Mucosa of descending colon (tissue), 3 donors: ENCODE measurements around the gene ZNF441. TPM values are rescaled to one million over a fixed set of nuclear protein-coding genes. Genes with fewer than 3 reads are reported as not detected.

ENCODE experiments used
- ATAC-seq: fragments of 200-7000 bp; cut with Tn5 transposase; one replicate; pipeline ENCODE4 v1.9.1; 2020; ENCODE audit warnings: mild to moderate bottlenecking, moderate library complexity
- DNase-seq, 3 donors: peaks; one replicate each; pipeline ENCODE4 v3.0.0-alpha.2; 2020
- H3K36me3 ChIP-seq: fragments of 200-600 bp; one replicate; pipeline ENCODE4 v1.8.0; 2021; ENCODE audit warnings: low read depth, mild to moderate bottlenecking
- H3K4me1 ChIP-seq: fragments of 200-600 bp; one replicate; pipeline ENCODE4 v1.8.0; 2021; ENCODE audit warnings: low read depth, mild to moderate bottlenecking
- H3K4me3 ChIP-seq: fragments of 200-600 bp; one replicate; pipeline ENCODE4 v1.8.0; 2021; ENCODE audit warnings: mild to moderate bottlenecking
- H3K9me3 ChIP-seq: fragments of 200-600 bp; one replicate; pipeline ENCODE4 v1.8.0; 2021; ENCODE audit warnings: mild to moderate bottlenecking
- intact Hi-C, 2 donors: fragments of 100-400 bp; cut with DNase I in 1 of 2; cut with micrococcal nuclease in 1 of 2; formaldehyde crosslinking; loops; one replicate each; pipeline versions ENCODE4 v1.11.0 to v1.11.1; 2022; cut with DNase I, micrococcal nuclease
- long read RNA-seq, 2 donors: library from polyadenylated mRNA; unstranded; transcript quantifications; one replicate each; pipeline ENCODE4 v2.0.0, GENCODE V29; 2019 to 2021
- total RNA-seq, 3 donors: library from RNA; stranded (reverse); fragmentation: NEBNext Ultra II Directional in 2 of 3; extraction: Animal tissue kit (Norgen Biotek cat#: 25700) in 2 of 3; gene quantifications; one replicate each; pipeline versions ENCODE4 v1.2.1 to v1.2.4, GENCODE V29; 2021 to 2023
- TF ChIP-seq, protein P1 (sequence below): fragments of 200-600 bp; IDR thresholded peaks from one replicate; pipeline ENCODE4 v1.8.0; 2022; ENCODE audit warnings: antibody characterized with exemption, mild to moderate bottlenecking
- donor health status: DM: no; HTN: no; CAD: no; lungs with moderate emphysema.
- donor health status: DM: no; HTN: no; CAD: no.
- donor health status: DM: no; HTN: yes; CAD: no.

The ZNF441 gene
- total RNA-seq: 1 to 10 TPM; 4.8 to 8.5 (median 4.8) TPM
- long read RNA-seq, donor 1, full-length matches to known transcripts: 2 of 3 reads
- long read RNA-seq, donor 1, partial matches to known transcripts: 0 of 3 reads
- long read RNA-seq, donor 1, other reads (novel, unspliced or antisense): 1 of 3 reads
- long read RNA-seq, donor 2, full-length matches to known transcripts: 2 of 4 reads
- long read RNA-seq, donor 2, partial matches to known transcripts: 0 of 4 reads
- long read RNA-seq, donor 2, other reads (novel, unspliced or antisense): 2 of 4 reads

DNA sequence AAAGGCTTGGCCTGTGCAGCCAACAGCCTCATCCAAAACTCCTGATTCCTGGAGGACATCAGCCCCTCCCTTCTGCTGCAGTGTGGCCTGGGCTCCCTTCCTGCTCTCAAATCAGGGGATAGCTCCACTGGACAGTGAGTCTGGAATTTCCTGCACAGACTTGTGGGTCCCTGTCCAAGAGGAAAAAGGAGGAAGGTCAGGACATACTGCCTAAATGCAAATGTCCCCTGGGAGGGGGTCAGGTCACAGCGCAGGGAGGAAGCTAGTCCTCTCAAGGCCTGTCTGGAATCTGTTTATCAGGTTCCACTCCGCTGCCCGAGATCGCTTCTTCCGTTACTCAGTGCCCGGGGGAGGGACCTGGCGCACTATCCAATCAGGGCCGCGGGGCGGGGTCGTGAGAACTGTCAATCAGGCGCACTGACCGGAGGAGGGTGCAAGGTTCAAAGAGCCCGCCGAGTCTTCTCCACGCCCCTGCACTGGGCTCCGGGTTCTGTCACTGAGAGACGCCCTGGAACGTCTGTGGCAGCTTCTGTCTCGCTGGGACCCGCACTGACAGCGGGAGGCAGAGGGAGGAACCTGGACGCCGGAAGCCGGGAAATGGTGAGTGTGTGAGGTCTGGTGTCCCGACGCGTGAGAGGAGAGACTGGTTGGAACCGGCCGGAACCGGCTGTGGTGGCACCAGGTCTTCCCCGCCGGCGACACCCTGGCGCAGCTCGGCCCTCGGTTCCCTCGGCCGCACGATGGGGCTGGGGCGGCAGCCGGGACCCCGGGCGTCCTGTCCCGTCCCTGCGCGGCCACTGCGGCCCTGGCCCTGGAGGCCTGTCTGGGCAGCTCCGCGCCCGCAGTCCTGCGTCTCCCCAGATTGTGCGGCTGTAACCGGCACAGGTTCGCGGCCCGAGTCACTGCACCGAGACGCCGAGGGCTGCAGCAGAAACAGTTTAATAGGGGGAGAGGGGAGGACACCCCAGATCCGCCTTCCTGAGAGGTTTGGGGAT lies at the start of gene ZNF441:
Gene ZNF441 (plus strand): TSS at position 404 of the 995 bp plus-strand sequence. CDS start 194 bp downstream, at position 598.
- intact Hi-C loops: no loop called here
- TF ChIP-seq, protein P1, sequence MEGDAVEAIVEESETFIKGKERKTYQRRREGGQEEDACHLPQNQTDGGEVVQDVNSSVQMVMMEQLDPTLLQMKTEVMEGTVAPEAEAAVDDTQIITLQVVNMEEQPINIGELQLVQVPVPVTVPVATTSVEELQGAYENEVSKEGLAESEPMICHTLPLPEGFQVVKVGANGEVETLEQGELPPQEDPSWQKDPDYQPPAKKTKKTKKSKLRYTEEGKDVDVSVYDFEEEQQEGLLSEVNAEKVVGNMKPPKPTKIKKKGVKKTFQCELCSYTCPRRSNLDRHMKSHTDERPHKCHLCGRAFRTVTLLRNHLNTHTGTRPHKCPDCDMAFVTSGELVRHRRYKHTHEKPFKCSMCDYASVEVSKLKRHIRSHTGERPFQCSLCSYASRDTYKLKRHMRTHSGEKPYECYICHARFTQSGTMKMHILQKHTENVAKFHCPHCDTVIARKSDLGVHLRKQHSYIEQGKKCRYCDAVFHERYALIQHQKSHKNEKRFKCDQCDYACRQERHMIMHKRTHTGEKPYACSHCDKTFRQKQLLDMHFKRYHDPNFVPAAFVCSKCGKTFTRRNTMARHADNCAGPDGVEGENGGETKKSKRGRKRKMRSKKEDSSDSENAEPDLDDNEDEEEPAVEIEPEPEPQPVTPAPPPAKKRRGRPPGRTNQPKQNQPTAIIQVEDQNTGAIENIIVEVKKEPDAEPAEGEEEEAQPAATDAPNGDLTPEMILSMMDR: no peak
- Histone ChIP-seq H3K4me3 (peak within 1 kb of the TSS; percentile 66), H3K36me3 (no peaks in the 10 kb centered on the region), H3K4me1 (peaks cover 9% of the 10 kb centered on the region), H3K9me3 (no peaks in the 10 kb centered on the region)
- peak; percentile 99 for ATAC-seq
- DNase-seq: peak; percentile 98 to 100 (median 100)

DNA sequence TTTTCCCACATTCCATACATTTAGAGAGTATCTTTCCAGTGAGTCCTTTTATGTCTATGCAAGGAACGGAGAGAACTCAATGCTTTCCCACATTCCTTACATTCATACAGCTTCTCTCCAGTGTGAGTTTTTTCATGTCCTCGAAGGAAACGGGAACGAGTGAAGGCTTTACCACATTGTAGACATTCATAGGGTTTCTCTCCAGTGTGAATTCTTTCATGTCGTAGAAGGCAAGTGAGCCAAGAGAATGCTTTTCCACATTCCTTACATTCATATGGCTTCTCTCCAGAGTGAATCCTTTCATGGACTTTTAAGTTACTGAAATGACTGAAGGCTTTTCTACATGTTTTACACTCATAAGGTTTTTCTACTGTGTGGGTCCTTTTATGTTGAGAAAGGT lies 45.1 kb upstream of the ZNF441 start:
- H3K4me3 ChIP-seq: no peak overlapping the region
- peaks cover 60% of the 10 kb centered on the region for H3K9me3 ChIP-seq
- intact Hi-C loops: no loop called here
- no peaks in the 10 kb centered on the region for H3K4me1 ChIP-seq
- ATAC-seq (no peak), DNase-seq (no peak)
- TF ChIP-seq, protein P1: no peak
- H3K36me3 ChIP-seq: peaks cover 12% of the 10 kb centered on the region

DNA sequence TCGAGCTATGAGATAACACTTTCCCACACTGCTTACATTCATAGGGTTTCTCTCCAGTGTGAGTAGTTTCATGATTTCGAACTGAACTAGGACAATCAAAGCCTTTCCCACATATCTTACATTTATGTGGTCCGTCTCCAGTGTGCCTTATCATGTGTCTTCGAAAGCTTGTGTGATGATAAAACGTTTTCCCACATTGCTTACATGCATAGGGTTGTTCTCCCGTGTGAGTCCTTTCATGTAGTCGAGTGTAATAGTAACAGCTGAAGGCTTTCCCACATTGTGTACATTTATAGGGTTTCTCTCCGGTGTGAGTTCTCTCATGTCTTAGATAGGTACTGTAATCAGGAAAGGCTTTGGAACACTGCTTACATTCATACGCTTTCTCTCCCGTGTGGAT lies 44.4 kb upstream of the ZNF441 start:
- ATAC-seq (no peak), DNase-seq (no peak)
- no peak overlapping the region for H3K4me3 ChIP-seq
- no peaks in the 10 kb centered on the region for H3K4me1 ChIP-seq
- H3K9me3 ChIP-seq: peaks cover 60% of the 10 kb centered on the region
- TF ChIP-seq, protein P1: no peak
- intact Hi-C loops: no loop called here
- H3K36me3 ChIP-seq: peaks cover 12% of the 10 kb centered on the region

DNA sequence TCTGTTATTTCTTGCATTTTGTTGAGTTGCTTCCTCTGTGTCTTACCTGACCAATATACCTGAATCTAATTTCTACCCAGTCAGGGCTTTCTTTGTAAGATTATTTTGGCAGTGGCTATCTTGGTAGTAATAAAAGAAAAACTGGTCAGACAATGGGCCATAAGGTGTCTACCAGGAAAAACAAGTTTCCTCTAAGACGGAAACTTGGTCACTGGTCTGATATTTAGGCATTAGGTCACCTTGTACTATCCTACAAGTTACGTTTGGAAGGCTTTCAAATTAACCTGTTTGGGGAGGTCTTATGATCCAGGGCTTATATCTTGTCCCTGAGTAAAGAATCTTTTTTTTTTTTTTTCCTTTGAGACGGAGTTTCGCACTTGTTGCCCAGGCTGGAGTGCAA lies 37.2 kb upstream of the ZNF441 start:
- intact Hi-C loops: no loop called here
- Histone ChIP-seq H3K9me3 (peaks cover 11% of the 10 kb centered on the region), H3K4me3 (no peak overlapping the region), H3K36me3 (no peaks in the 10 kb centered on the region), H3K4me1 (no peaks in the 10 kb centered on the region)
- DNase-seq: no peak
- TF ChIP-seq, protein P1: no peak
- ATAC-seq: no peak

DNA sequence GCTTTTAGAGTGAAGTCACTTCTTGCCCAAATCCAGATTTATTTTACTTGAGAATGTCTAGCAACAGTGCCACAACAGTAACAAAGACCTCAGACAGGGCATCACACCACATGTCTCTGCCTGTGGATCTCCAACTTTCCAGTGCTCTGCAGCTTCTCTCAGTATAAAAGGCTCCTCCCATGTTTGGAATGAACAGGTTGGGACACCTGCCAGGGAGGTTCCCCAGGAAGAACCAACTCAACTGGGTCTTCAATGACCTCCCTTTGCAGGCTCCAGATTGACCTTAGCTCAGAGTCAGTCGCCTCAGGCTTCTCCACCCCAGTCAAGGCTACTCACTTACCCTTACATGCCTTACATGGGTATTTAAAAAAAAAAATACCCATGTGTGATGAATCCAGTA lies 31.4 kb upstream of the ZNF441 start:
- TF ChIP-seq, protein P1: no peak
- no peak for ATAC-seq
- Histone ChIP-seq H3K4me1 (no peaks in the 10 kb centered on the region), H3K4me3 (no peak overlapping the region), H3K9me3 (no peaks in the 10 kb centered on the region), H3K36me3 (no peaks in the 10 kb centered on the region)
- peak in 1 of 3 donors; percentile 51 for DNase-seq
- intact Hi-C loops: no loop called here
